ENCODE measurements around the gene TLE1.

TLE1 gene

GRCh38 chr9:81686614-81687520, 2.5 kb downstream of the TLE1 start:
- DNase-seq (ENCODE audit: low read depth in 2 of 2), result peak in 1 of 2 donors; percentile 27

GRCh38 chr9:81685763-81686613, 3.4 kb downstream of the TLE1 start:
- DNase-seq (ENCODE audit: low read depth in 2 of 2), result no peak

- DNase-seq (ENCODE audit: low read depth in 2 of 2), result no peak
Observed at GRCh38 chr9:81684635-81685034, 4.7 kb downstream of the TLE1 start.

- no peak for DNase-seq (ENCODE audit: low read depth in 2 of 2)
Observed at GRCh38 chr9:81683704-81684103, 5.6 kb downstream of the TLE1 start.

GRCh38 chr9:81683238-81683637, 6.1 kb downstream of the TLE1 start:
- DNase-seq (ENCODE audit: low read depth in 2 of 2), result no peak

- DNase-seq (ENCODE audit: low read depth in 2 of 2), result no peak
Observed at GRCh38 chr9:81682797-81683196, 6.5 kb downstream of the TLE1 start.

- DNase-seq (ENCODE audit: low read depth in 2 of 2), result no peak
Observed at GRCh38 chr9:81682177-81682576, 7.2 kb downstream of the TLE1 start.

- no peak for DNase-seq (ENCODE audit: low read depth in 2 of 2)
Observed at GRCh38 chr9:81680506-81680905, 8.8 kb downstream of the TLE1 start.

- no peak for DNase-seq (ENCODE audit: low read depth in 2 of 2)
Observed at GRCh38 chr9:81680006-81680405, 9.3 kb downstream of the TLE1 start.

GRCh38 chr9:81678088-81678487, 11.3 kb downstream of the TLE1 start:
- no peak for DNase-seq (ENCODE audit: low read depth in 2 of 2)

GRCh38 chr9:81676395-81676794, 13.0 kb downstream of the TLE1 start:
- DNase-seq (ENCODE audit: low read depth in 2 of 2), result no peak

GRCh38 chr9:81673310-81673709, 16.0 kb downstream of the TLE1 start:
- no peak for DNase-seq (ENCODE audit: low read depth in 2 of 2)

GRCh38 chr9:81671880-81672280, 17.5 kb downstream of the TLE1 start:
- no peak for DNase-seq (ENCODE audit: low read depth in 2 of 2)

GRCh38 chr9:81669866-81670265, 19.5 kb downstream of the TLE1 start:
- DNase-seq (ENCODE audit: low read depth in 2 of 2), result no peak

- no peak for DNase-seq (ENCODE audit: low read depth in 2 of 2)
Observed at GRCh38 chr9:81669041-81669651, 20.2 kb downstream of the TLE1 start.

GRCh38 chr9:81666123-81666522, 23.2 kb downstream of the TLE1 start:
- no peak for DNase-seq (ENCODE audit: low read depth in 2 of 2)

- DNase-seq (ENCODE audit: low read depth in 2 of 2), result no peak
Observed at GRCh38 chr9:81665322-81665871, 23.9 kb downstream of the TLE1 start.

GRCh38 chr9:81664638-81665222, 24.6 kb downstream of the TLE1 start:
- no peak for DNase-seq (ENCODE audit: low read depth in 2 of 2)

GRCh38 chr9:81661339-81661738, 28.0 kb downstream of the TLE1 start:
- no peak for DNase-seq (ENCODE audit: low read depth in 2 of 2)

GRCh38 chr9:81656871-81657337, 32.4 kb downstream of the TLE1 start:
- no peak for DNase-seq (ENCODE audit: low read depth in 2 of 2)

- no peak for DNase-seq (ENCODE audit: low read depth in 2 of 2)
Observed at GRCh38 chr9:81656004-81656403, 33.3 kb downstream of the TLE1 start.

GRCh38 chr9:81653240-81653639, 36.1 kb downstream of the TLE1 start:
- DNase-seq (ENCODE audit: low read depth in 2 of 2), result no peak

Data from stimulated activated CD8-positive, alpha-beta memory T cell treated with anti-CD3 and anti-CD28 coated beads, Interleukin-2, amount 100 ng/mL, for 48 hours (primary cell).